Left ventricle myocardium inferior (tissue), 1 donor: Measurements from ENCODE around the gene BMF. TPM values are rescaled to one million over a fixed set of nuclear protein-coding genes. Genes with fewer than 3 reads are reported as not detected.
A peak's percentile ranks its signal among the peaks of the same experiment; 100 is the strongest.

Source experiments
- DNase-seq: peaks from one replicate; pipeline ENCODE4 v3.0.0-alpha.2; 2020
- H3K27ac ChIP-seq: fragments of 200-600 bp; replicated peaks from 2 replicates; pipeline ENCODE4 v1.8.0; 2021
- H3K27me3 ChIP-seq: fragments of 200-600 bp; 2 replicates; pipeline ENCODE4 v1.8.0; 2021; ENCODE audit warnings: low read depth
- H3K36me3 ChIP-seq: fragments of 200-600 bp; 2 replicates; pipeline ENCODE4 v1.8.0; 2021
- H3K4me1 ChIP-seq: fragments of 200-600 bp; 2 replicates; pipeline ENCODE4 v1.8.0; 2021
- H3K4me3 ChIP-seq: fragments of 200-600 bp; 2 replicates; pipeline ENCODE4 v1.8.0; 2021; ENCODE audit warnings: mild to moderate bottlenecking, moderate library complexity
- H3K9me3 ChIP-seq: fragments of 200-600 bp; replicated peaks from 2 replicates; pipeline ENCODE4 v1.8.0; 2021
- CTCF ChIP-seq: fragments of 200-600 bp; IDR thresholded peaks from 2 replicates; pipeline ENCODE4 v1.8.0; 2021; ENCODE audit warnings: antibody characterized with exemption, mild to moderate bottlenecking, borderline replicate concordance
- intact Hi-C: fragments of 100-400 bp; cut with micrococcal nuclease; formaldehyde crosslinking; loops from one replicate; pipeline ENCODE4 v1.11.0; 2022
- total RNA-seq: library from RNA; stranded (reverse); fragmentation: NEBNext Ultra II Directional; extraction: Animal tissue kit (Norgen Biotek cat#: 25700); gene quantifications from one replicate; pipeline ENCODE4 v1.2.1, GENCODE V29; 2021
- donor health status: DM: no; HTN: yes; CAD: no; lungs with severe emphysema.

The BMF gene
- total RNA-seq, 1 donor from 2014 or later, result 3.1 TPM

- Histone ChIP-seq H3K9me3 (no peaks in the 10 kb centered on the region), H3K4me1 (peaks cover 57% of the 10 kb centered on the region), H3K27me3 (no peaks in the 10 kb centered on the region), H3K36me3 (peaks cover 35% of the 10 kb centered on the region), H3K4me3 (peak within 1 kb of the TSS; percentile 88), H3K27ac (peak within 1 kb of the TSS; percentile 92)
- intact Hi-C loops, result no loop called here
- TF ChIP-seq CTCF, result peak; percentile 43
- DNase-seq, result peak; percentile 97
Observed at GRCh38 chr15:40038638-40039543, 69.8 kb downstream of the BMF start, which contains the start of gene SRP14. Gene SRP14, minus strand, starts transcription at chr15:40039181. Its CDS starts 65 bp downstream, at chr15:40039116.

- Histone ChIP-seq H3K9me3 (no peaks in the 10 kb centered on the region), H3K36me3 (peaks cover 41% of the 10 kb centered on the region), H3K4me1 (peaks cover 63% of the 10 kb centered on the region), H3K4me3 (peak overlapping the region; percentile 88), H3K27me3 (no peaks in the 10 kb centered on the region), H3K27ac (peak overlapping the region; percentile 92)
- DNase-seq, result no peak
- no peak for TF ChIP-seq CTCF
- intact Hi-C loops, result no loop called here
Observed at GRCh38 chr15:40038275-40038637, 70.4 kb downstream of the BMF start.

Other genes with a start within 250 kb of the BMF start
- 1.6 TPM for gene GPR176, start 188.6 kb downstream of the BMF start, total RNA-seq
- gene EIF2AK4, start 174.8 kb downstream of the BMF start, total RNA-seq, result 21.3 TPM
- gene SRP14, start 69.7 kb downstream of the BMF start, total RNA-seq, result 240 TPM
- 0.85 TPM for gene BUB1B, start 52.2 kb upstream of the BMF start, total RNA-seq
- 8.2 TPM for gene PAK6, start 130.2 kb upstream of the BMF start, total RNA-seq
- gene ANKRD63, start 174.2 kb upstream of the BMF start, total RNA-seq, result not detected
- gene PLCB2, start 199.1 kb upstream of the BMF start, total RNA-seq, result 8.5 TPM
- 52.7 TPM for gene INAFM2, start 214.8 kb upstream of the BMF start, total RNA-seq
- 155 TPM for gene CCDC9B, start 232.1 kb upstream of the BMF start, total RNA-seq
- not detected for gene PHGR1, start 242.2 kb upstream of the BMF start, total RNA-seq
- 3.0 TPM for gene DISP2, start 249.3 kb upstream of the BMF start, total RNA-seq